ENCODE data around the gene OARD1.

OARD1 gene

DNA sequence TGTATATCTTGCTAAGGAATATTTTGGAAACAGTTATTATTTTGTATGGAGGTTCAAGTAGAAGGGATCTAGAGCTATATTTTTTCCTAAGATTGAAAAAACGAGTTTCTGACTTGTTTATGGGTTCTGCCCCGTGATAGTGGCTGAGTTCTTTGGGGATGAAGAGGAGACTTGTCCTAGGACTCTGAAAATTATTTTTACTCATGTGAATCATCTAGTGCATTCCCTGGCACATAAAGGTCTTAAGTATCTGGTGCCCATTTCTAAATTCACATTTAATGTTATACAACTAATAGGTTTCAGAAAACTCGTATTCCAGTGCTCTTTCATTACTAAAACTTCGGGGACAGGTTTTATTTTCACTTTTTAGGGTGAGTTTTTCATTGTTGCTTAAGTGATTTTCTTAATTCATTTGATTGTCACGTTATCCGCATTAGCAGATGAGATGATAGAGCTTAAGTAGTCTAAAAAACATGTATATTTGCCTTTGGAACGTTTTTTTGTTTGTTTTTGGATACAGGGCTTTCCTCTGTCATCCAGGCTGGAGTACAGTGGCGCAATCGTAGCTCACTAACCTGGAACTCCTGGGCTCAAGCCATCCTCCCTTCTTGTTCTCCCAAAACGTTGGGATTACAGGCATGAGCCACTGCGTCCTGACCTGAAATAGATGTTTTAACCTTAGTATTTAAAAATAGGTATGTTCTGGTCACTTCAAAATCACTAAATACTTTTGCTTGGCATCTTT, 2.7 kb upstream of the OARD1 start:
- no peak for DNase-seq

GRCh38 chr6:41073968-41074691, 2.0 kb upstream of the OARD1 start:
- DNase-seq = no peak

DNA sequence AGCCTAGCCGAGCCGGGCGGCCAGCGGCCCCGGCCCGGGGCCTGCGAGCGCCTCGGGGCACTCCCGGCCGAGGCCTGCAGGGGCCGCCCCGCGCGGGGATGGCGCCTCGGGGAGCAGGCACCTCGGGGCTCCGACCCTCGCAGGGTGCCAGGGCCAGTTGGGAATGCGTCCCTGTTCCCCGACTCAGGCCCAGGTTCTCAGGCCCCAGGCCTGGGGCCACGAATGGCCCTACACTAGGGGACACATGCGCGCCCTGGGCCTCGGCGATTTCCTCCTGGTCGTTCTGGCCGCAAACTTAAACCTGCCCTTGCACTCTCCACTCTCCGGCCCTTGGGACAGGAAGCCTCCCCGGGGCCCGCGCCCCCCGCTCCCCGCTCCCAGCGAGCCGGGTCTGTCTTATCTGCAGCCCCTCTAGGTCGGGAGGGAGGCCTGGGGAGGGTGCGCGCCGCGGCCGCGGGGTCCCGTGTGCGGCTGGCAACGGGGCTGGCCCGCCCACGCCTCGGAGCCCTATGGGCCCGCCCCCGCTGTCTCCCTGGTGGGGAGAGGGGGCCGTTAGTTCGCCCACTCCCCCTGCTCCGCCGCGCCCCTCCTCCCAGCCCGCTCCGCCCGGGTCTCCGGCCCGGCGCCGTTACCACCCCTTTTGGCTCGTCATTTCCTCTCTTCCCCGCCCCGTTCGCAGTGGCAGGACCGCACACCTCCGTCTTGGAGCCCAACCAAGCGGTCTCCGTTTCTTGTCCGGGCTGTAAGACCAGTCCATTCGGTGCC, 1.2 kb upstream of the OARD1 start:
- DNase-seq = peak; percentile 15

DNA sequence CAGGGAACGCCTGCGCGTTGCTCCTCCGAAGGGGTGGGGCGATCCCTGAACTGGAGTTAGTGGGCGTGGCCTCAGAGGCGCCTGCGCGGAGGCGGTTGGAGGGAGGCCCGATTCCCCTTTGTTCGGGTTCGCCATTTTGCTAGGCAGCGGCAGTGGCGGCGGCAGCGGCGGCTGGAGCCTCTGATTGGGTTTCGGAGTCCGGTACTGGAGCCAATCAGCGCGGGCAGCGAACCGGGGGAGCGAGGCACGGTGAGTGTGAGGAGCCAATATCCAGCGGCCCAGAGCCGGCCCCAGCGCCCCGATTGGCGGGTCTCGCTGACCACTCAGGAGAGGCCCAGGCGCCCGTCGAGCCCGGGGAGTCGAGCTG, 663 bp upstream of the OARD1 start, which contains the start of gene NFYA:
Gene NFYA (plus strand): TSS at position 139 of the 367 bp plus-strand sequence. CDS start 6,116 bp downstream, outside the sequence.
- DNase-seq = no peak

DNA sequence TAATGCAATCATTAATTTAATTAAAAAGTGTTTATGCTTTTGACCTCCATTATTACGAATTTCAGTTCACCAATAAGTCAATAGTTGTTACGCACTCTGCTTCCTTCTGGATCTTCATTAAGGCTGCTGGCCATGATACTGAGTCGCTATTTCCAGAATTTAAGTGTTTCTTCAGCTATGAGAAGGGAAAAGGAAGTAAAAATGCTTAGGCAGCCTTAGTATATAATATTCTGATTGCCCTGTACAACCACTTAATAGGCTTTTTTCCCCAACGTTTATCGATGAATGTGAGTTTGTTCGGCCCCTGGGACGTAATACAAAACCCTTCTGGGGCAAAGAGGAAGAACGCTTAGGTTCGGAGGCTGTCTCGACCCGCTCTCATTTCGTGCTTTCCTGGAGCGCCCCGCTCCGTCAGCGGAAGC, 644 bp downstream of the OARD1 start:
- no peak for DNase-seq

DNA sequence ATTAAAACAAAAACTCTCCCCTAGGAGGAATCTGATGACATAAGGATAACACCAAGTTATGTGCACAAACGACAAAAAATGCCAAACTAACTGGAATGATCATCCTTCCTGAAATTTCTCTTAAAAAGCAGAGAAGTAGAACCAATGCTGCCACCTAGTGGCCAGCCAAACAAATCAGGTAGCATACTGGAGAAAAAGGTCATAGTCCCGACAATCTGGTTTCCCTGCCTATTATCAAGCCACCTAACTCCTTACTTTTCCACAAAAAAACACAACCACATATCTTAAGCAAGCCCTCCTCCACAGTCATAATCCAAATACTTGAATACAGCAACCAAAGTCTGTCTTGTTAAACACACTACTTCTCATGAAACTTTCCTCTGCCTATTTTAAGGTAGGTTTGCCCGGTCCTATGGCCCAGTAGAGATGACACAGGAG, 5.3 kb downstream of the OARD1 start:
- no peak for DNase-seq

DNA sequence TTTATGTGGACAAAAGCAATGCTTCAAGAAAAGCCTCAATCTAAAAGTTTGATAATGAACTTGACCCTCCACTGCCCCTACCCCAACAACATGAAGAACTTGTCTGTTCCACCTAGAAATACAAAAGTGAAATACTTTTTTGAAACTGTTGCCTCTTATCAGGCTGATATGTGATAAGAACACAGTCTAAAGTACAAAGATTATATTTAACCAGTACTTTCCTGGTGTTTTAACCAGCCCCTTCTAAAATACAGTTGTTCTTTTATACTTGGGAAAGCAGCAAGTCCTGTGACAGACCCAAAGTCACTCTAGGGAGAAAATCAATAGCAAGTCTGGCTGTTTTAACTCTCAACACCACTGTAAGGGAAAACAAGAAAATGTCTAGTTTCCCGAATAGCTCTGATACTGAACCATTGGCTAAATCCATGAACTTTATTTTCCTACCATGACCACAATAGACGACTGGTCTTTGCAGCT, 6.6 kb downstream of the OARD1 start:
- DNase-seq = no peak

- DNase-seq = no peak
Measured at GRCh38 chr6:41064841-41065240, 7.3 kb downstream of the OARD1 start.

DNA sequence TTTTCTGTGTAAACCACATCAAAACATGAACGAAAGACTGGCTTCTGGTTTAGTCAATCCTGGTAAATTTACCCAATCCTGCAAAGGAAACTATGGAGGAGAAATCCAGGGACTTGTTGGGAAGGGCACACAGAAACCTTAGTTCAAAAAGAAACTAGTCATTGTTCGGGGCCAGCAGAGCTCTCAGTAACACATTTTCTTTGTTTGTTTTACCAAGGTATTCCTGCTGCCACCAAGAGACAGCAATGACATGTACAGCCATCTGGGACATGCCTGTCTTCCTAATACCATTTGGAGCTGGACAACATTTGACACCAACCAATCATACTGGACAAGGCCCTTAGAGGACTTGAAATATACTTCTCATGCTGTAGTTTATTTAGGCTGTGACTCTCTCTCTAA, 8.3 kb downstream of the OARD1 start:
- no peak for DNase-seq

DNA sequence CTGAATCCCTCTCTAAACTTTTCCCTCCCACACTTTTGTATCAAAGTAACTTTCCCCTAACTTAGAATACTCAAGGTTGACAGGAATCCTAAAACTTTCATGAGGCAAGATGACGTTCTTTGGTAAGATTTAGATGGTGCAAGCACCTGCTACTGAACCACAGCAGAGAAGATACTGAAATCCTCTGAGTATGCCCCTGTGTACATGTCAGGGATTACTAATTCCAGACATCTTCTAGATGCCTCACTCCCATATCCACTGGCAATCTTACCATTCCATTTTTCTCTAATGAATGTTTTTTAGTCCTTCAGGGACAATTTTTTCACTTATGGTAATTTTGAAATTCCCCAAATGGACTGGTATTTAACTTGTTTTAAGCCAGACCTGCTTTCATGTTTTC, 10.1 kb downstream of the OARD1 start:
- DNase-seq = no peak

DNA sequence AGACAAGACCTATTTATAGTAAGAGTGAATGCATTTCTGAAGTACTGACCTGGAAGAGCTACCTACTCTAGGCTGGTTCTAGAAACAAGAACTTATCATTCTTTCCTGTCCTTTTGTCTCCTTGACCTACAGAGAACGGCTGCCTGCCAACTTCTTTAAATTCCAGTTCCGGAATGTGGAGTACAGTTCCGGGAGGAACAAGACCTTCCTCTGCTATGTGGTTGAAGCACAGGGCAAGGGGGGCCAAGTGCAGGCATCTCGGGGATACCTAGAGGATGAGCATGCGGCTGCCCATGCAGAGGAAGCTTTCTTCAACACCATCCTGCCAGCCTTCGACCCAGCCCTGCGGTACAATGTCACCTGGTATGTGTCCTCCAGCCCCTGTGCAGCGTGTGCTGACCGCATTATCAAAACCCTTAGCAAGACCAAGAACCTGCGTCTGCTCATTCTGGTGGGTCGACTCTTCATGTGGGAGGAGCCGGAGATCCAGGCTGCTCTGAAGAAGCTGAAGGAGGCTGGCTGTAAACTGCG, 10.9 kb downstream of the OARD1 start:
- no peak for DNase-seq

- no peak for DNase-seq
Measured at GRCh38 chr6:41059556-41059955, 12.6 kb downstream of the OARD1 start.

DNA sequence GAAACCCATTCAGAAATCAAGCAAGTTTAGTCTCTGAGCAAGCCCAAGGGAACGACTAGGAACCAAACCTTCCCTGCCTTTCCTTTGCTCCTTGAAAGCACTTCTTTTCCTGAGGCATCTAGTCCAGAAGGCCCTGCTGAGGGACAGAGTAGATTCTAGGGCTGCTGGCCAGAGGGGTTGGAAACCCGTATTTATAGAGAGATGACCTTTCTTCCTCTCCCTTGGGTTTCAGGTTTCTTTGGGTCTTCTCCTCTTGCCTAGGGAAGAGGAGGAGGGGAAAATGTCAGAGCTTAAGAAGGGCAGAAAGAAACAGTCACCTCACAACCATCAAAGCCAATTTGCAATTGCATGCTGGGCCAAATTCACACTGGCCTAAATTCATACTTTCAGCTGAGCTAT, 13.4 kb downstream of the OARD1 start:
- DNase-seq = no peak

GRCh38 chr6:41056768-41057490, 15.2 kb downstream of the OARD1 start:
- no peak for DNase-seq

DNA sequence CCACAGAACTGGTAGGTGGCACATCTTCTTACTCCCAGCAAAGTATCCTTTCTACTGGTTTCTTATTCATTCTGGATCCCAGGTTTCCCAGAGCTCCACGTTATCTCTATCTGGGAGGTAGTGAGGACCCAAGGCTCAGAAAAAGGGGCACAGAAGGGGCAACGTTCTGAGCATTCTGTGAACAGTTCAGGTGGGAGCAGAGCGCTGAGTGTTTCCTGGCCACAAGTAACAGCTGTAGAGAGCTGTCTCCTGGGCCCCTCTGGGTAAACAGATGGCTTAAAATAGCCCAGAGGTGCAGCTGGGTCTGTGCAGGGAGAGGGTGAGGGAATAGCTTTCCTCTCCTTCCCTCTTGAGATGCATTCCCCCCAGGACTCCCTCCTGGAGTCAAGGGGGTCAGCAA, 17.0 kb downstream of the OARD1 start:
- peak; percentile 76 for DNase-seq

- DNase-seq = peak; percentile 40
Measured at GRCh38 chr6:41054511-41054910, 17.6 kb downstream of the OARD1 start.

DNA sequence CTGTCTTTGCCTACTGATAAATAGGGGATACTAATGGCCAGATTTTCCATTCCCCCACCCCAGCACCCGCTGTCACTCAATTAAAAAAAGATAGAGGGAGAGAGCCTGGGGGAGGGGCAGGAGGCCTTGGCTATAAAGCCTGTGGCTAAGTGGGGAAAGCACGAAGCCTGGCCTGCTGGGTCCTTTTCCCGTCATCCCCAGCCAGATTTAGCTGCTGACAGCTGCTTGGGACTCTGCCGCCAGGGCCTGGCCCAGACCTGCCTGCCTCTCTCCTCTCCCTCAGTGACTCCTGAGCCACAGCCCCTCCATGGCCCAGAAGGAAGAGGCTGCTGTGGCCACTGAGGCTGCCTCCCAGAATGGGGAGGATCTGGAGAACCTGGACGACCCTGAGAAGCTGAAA, 19.1 kb downstream of the OARD1 start, which contains the start of gene APOBEC2:
Gene APOBEC2 (plus strand): TSS at position 162 of the 400 bp plus-strand sequence. CDS start 146 bp downstream, at position 308.
- DNase-seq = peak; percentile 23

- no peak for DNase-seq
Measured at GRCh38 chr6:41051873-41052272, 20.3 kb downstream of the OARD1 start.

DNA sequence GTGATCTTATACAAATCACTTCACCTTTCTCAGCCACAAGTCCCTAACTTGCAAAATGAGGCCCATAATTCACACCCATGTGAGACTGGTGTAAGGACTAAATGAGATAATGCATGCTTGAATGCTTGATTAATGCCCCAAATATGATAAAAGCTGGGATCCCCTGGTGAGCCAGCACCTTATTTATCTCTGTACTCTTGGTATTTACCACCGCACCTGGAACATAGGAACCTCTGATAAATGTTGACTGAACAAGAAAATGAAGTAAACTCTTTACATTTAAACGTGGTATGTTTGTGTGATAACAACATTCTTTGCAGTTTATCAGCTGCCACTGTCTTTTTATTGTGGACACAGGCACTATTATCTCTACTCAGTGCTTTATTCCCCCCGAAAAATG, 21.6 kb downstream of the OARD1 start:
- no peak for DNase-seq

- no peak for DNase-seq
Measured at GRCh38 chr6:41049955-41050354, 22.2 kb downstream of the OARD1 start.

GRCh38 chr6:41049521-41049920, 22.6 kb downstream of the OARD1 start:
- no peak for DNase-seq

All from NCI-H524 treated with DMSO at 0.1 percent for 48 hours (cell line).